CD8-positive, alpha-beta memory T cell (primary cell): ENCODE results near the gene ADRA2C. TPM values are rescaled to one million over a fixed set of nuclear protein-coding genes. Genes with fewer than 3 reads are reported as not detected.

Experiments
- CTCF ChIA-PET: fragments of 350-600 bp; sonication (Branson Sonifier 250); formaldehyde crosslinking; loops from one replicate; lab custom pipeline; 2021; ENCODE audit warnings: antibody characterized with exemption; lab: Charles Lee
- POLR2A ChIA-PET: fragments of 350-600 bp; sonication (Branson Sonifier 250); formaldehyde crosslinking; loops from one replicate; lab custom pipeline; 2021; ENCODE audit warnings: antibody characterized with exemption; lab: Charles Lee
- DNase-seq, 5 donors: peaks; one replicate each; pipeline versions ENCODE4 v3.0.0 to v3.0.0-alpha.2; 2020 to 2022; ENCODE audit warnings: mixed read lengths in 1 of 5
- H3K27ac ChIP-seq: one replicate; pipeline ENCODE4 v1.7.0; 2013; ENCODE audit warnings: low read depth, mild to moderate bottlenecking, low read length, moderate library complexity
- H3K27me3 ChIP-seq: 2 replicates; pipeline ENCODE4 v1.7.0; 2013; ENCODE audit warnings: low read length, mild to moderate bottlenecking; ENCODE audit not compliant: insufficient read depth, poor library complexity, severe bottlenecking
- H3K36me3 ChIP-seq: 2 replicates; pipeline ENCODE4 v1.7.0; 2013; ENCODE audit warnings: mild to moderate bottlenecking, low read length, moderate library complexity; ENCODE audit not compliant: insufficient read depth
- H3K4me1 ChIP-seq: 2 replicates; pipeline ENCODE4 v1.7.0; 2013; ENCODE audit warnings: mild to moderate bottlenecking, low read length, moderate library complexity; ENCODE audit not compliant: insufficient read depth
- H3K4me3 ChIP-seq: 2 replicates; pipeline ENCODE4 v1.7.0; 2013; ENCODE audit warnings: mild to moderate bottlenecking, low read length
- H3K9me3 ChIP-seq: 2 replicates; pipeline ENCODE4 v1.7.0; 2013; ENCODE audit warnings: mild to moderate bottlenecking, low read length
- H3K27ac Mint-ChIP-seq, 8 donors: one replicate each; pipeline ENCODE4 v1.8.0; 2020 to 2021; ENCODE audit warnings: mixed read lengths in 8 of 8, mild to moderate bottlenecking in 6 of 8, inconsistent platforms in 3 of 8, moderate library complexity in 3 of 8
- H3K27me3 Mint-ChIP-seq, 2 donors: one replicate each; pipeline ENCODE4 v1.8.0; 2020 to 2021; ENCODE audit warnings: mixed read lengths in 2 of 2, mild to moderate bottlenecking in 1 of 2, moderate library complexity in 1 of 2
- H3K36me3 Mint-ChIP-seq, 3 donors: one replicate each; pipeline ENCODE4 v1.8.0; 2020 to 2021; ENCODE audit warnings: mixed read lengths in 3 of 3, inconsistent platforms in 1 of 3, mild to moderate bottlenecking in 1 of 3
- H3K4me1 Mint-ChIP-seq, 3 donors: one replicate each; pipeline ENCODE4 v1.8.0; 2020 to 2021; ENCODE audit warnings: mixed read lengths in 3 of 3, inconsistent platforms in 1 of 3, mild to moderate bottlenecking in 1 of 3
- H3K4me3 Mint-ChIP-seq, 7 donors: one replicate each; pipeline ENCODE4 v1.8.0; 2020 to 2021; ENCODE audit warnings: mixed read lengths in 7 of 7, mild to moderate bottlenecking in 6 of 7, moderate library complexity in 4 of 7, inconsistent platforms in 2 of 7
- H3K9me3 Mint-ChIP-seq, 5 donors: one replicate each; pipeline ENCODE4 v1.8.0; 2020 to 2022; ENCODE audit warnings: mixed read lengths in 5 of 5, mild to moderate bottlenecking in 3 of 5, moderate library complexity in 2 of 5, inconsistent platforms in 1 of 5
- polyA plus RNA-seq: library from polyadenylated mRNA; unstranded; fragments of 300-500 nt; fragmentation: Illumina TruSeq; gene quantifications from one replicate; pipeline ENCODE4 v1.2.3, GENCODE V29; 2021
- total RNA-seq, 2 experiments: library from RNA; stranded (reverse); gene quantifications; one replicate each; pipeline ENCODE4 v1.2.3, GENCODE V29; 2021

Gene ADRA2C
- total and polyA plus RNA-seq, 3 experiments from 2014 or later, result not detected

GRCh38 chr4:3803475-3803847 is 37.3 kb downstream of the ADRA2C start:
- H3K27ac ChIP-seq, result no peak overlapping the region
- H3K4me1 Mint-ChIP-seq, result no peaks in the 10 kb centered on the region
- H3K27me3 Mint-ChIP-seq, result peaks cover 12 to 14% of the 10 kb centered on the region in 2 donors
- ChIA-PET POLR2A (no interaction called here), CTCF (no interaction called here)
- H3K27me3 ChIP-seq, result no peaks in the 10 kb centered on the region
- no peak overlapping the region for H3K4me3 Mint-ChIP-seq
- H3K36me3 ChIP-seq, result no peaks in the 10 kb centered on the region
- no peaks in the 10 kb centered on the region for H3K9me3 ChIP-seq
- no peaks in the 10 kb centered on the region for H3K36me3 Mint-ChIP-seq
- DNase-seq, result no peak
- H3K4me3 ChIP-seq, result no peak overlapping the region
- H3K9me3 Mint-ChIP-seq, result no peaks in the 10 kb centered on the region
- no peaks in the 10 kb centered on the region for H3K4me1 ChIP-seq
- no peak overlapping the region for H3K27ac Mint-ChIP-seq

GRCh38 chr4:3803946-3804345 is 37.8 kb downstream of the ADRA2C start:
- ChIA-PET CTCF (no interaction called here), POLR2A (no interaction called here)
- H3K36me3 ChIP-seq, result no peaks in the 10 kb centered on the region

GRCh38 chr4:3805026-3805425 is 38.8 kb downstream of the ADRA2C start:
- no peak overlapping the region for H3K4me3 Mint-ChIP-seq
- H3K36me3 Mint-ChIP-seq, result no peaks in the 10 kb centered on the region
- H3K9me3 ChIP-seq, result no peaks in the 10 kb centered on the region
- DNase-seq, result no peak
- no peaks in the 10 kb centered on the region for H3K27me3 ChIP-seq
- H3K27me3 Mint-ChIP-seq, result peaks cover 13 to 21% of the 10 kb centered on the region in 2 donors
- no peaks in the 10 kb centered on the region for H3K36me3 ChIP-seq
- no peak overlapping the region for H3K27ac ChIP-seq
- no peaks in the 10 kb centered on the region for H3K4me1 ChIP-seq
- CTCF ChIA-PET, result no interaction called here
- H3K9me3 Mint-ChIP-seq, result no peaks in the 10 kb centered on the region
- POLR2A ChIA-PET, result no interaction called here
- H3K27ac Mint-ChIP-seq, result no peak overlapping the region
- no peaks in the 10 kb centered on the region for H3K4me1 Mint-ChIP-seq
- H3K4me3 ChIP-seq, result no peak overlapping the region

More at GRCh38 chr4:3803946-3804345, 37.8 kb downstream of the ADRA2C start:
- Mint-ChIP-seq H3K4me3 (no peak overlapping the region), H3K27ac (no peak overlapping the region), H3K27me3 (peaks cover 12 to 17% of the 10 kb centered on the region in 2 donors), H3K9me3 (no peaks in the 10 kb centered on the region), H3K4me1 (no peaks in the 10 kb centered on the region), H3K36me3 (no peaks in the 10 kb centered on the region)
- DNase-seq, result no peak
- Histone ChIP-seq H3K9me3 (no peaks in the 10 kb centered on the region), H3K4me1 (no peaks in the 10 kb centered on the region), H3K4me3 (no peak overlapping the region), H3K27me3 (no peaks in the 10 kb centered on the region), H3K27ac (no peak overlapping the region)

GRCh38 chr4:3805731-3806130 is 39.5 kb downstream of the ADRA2C start:
- H3K27ac Mint-ChIP-seq, result no peak overlapping the region
- no peak overlapping the region for H3K4me3 Mint-ChIP-seq
- H3K27me3 ChIP-seq, result no peaks in the 10 kb centered on the region
- H3K9me3 Mint-ChIP-seq, result no peaks in the 10 kb centered on the region
- no peak overlapping the region for H3K4me3 ChIP-seq
- no peak overlapping the region for H3K27ac ChIP-seq
- DNase-seq, result no peak
- H3K27me3 Mint-ChIP-seq, result peaks cover 13 to 19% of the 10 kb centered on the region in 2 donors
- H3K4me1 ChIP-seq, result no peaks in the 10 kb centered on the region
- no peaks in the 10 kb centered on the region for H3K36me3 ChIP-seq
- ChIA-PET POLR2A (no interaction called here), CTCF (no interaction called here)
- H3K4me1 Mint-ChIP-seq, result no peaks in the 10 kb centered on the region
- H3K36me3 Mint-ChIP-seq, result no peaks in the 10 kb centered on the region
- H3K9me3 ChIP-seq, result no peaks in the 10 kb centered on the region

GRCh38 chr4:3807311-3807710 is 41.1 kb downstream of the ADRA2C start:
- H3K4me1 Mint-ChIP-seq, result no peaks in the 10 kb centered on the region
- DNase-seq, result no peak
- H3K36me3 ChIP-seq, result no peaks in the 10 kb centered on the region
- H3K27me3 Mint-ChIP-seq, result peaks cover 13 to 19% of the 10 kb centered on the region in 2 donors
- H3K4me3 Mint-ChIP-seq, result peak overlapping the region in 1 of 7 donors; percentile 23
- no peaks in the 10 kb centered on the region for H3K9me3 Mint-ChIP-seq
- H3K27ac Mint-ChIP-seq, result no peak overlapping the region
- CTCF ChIA-PET, result no interaction called here
- no peaks in the 10 kb centered on the region for H3K27me3 ChIP-seq
- H3K27ac ChIP-seq, result no peak overlapping the region
- H3K36me3 Mint-ChIP-seq, result no peaks in the 10 kb centered on the region
- POLR2A ChIA-PET, result no interaction called here
- H3K9me3 ChIP-seq, result no peaks in the 10 kb centered on the region
- H3K4me1 ChIP-seq, result no peaks in the 10 kb centered on the region
- no peak overlapping the region for H3K4me3 ChIP-seq

- no peak overlapping the region for H3K4me3 Mint-ChIP-seq
- no peaks in the 10 kb centered on the region for H3K4me1 Mint-ChIP-seq
- ChIA-PET POLR2A (no interaction called here), CTCF (no interaction called here)
- no peaks in the 10 kb centered on the region for H3K9me3 ChIP-seq
- H3K36me3 ChIP-seq, result no peaks in the 10 kb centered on the region
- no peaks in the 10 kb centered on the region for H3K9me3 Mint-ChIP-seq
- no peaks in the 10 kb centered on the region for H3K27me3 ChIP-seq
- H3K36me3 Mint-ChIP-seq, result no peaks in the 10 kb centered on the region
- H3K4me1 ChIP-seq, result no peaks in the 10 kb centered on the region
- peaks cover 13 to 16% of the 10 kb centered on the region in 2 donors for H3K27me3 Mint-ChIP-seq
- no peak overlapping the region for H3K27ac ChIP-seq
- DNase-seq, result no peak
- H3K4me3 ChIP-seq, result no peak overlapping the region
- H3K27ac Mint-ChIP-seq, result peak overlapping the region in 1 of 8 donors; percentile 6
Observed at GRCh38 chr4:3807822-3808496, 41.8 kb downstream of the ADRA2C start.

GRCh38 chr4:3808597-3808996 is 42.4 kb downstream of the ADRA2C start:
- Mint-ChIP-seq H3K4me1 (no peaks in the 10 kb centered on the region), H3K9me3 (no peaks in the 10 kb centered on the region), H3K36me3 (no peaks in the 10 kb centered on the region), H3K27ac (no peak overlapping the region), H3K27me3 (peaks cover 13 to 16% of the 10 kb centered on the region in 2 donors), H3K4me3 (no peak overlapping the region)
- no peaks in the 10 kb centered on the region for H3K27me3 ChIP-seq
- no peaks in the 10 kb centered on the region for H3K4me1 ChIP-seq
- H3K4me3 ChIP-seq, result no peak overlapping the region
- ChIA-PET CTCF (no interaction called here), POLR2A (no interaction called here)
- H3K9me3 ChIP-seq, result no peaks in the 10 kb centered on the region
- DNase-seq, result no peak
- H3K36me3 ChIP-seq, result no peaks in the 10 kb centered on the region
- no peak overlapping the region for H3K27ac ChIP-seq

- Histone ChIP-seq H3K4me1 (no peaks in the 10 kb centered on the region), H3K27me3 (no peaks in the 10 kb centered on the region), H3K9me3 (no peaks in the 10 kb centered on the region), H3K4me3 (no peak overlapping the region), H3K27ac (no peak overlapping the region), H3K36me3 (no peaks in the 10 kb centered on the region)
- Mint-ChIP-seq H3K4me3 (no peak overlapping the region), H3K27me3 (peaks cover 14 to 16% of the 10 kb centered on the region in 2 donors), H3K9me3 (no peaks in the 10 kb centered on the region), H3K36me3 (no peaks in the 10 kb centered on the region), H3K27ac (no peak overlapping the region), H3K4me1 (no peaks in the 10 kb centered on the region)
- CTCF ChIA-PET, result no interaction called here
- DNase-seq, result no peak
- POLR2A ChIA-PET, result no interaction called here
Observed at GRCh38 chr4:3809028-3809427, 42.8 kb downstream of the ADRA2C start.
